Keratinocyte (primary cell): ENCODE results near the gene BBS9. TPM values are rescaled to one million over a fixed set of nuclear protein-coding genes. Genes with fewer than 3 reads are reported as not detected.

Experiments
- DNase-seq: peaks from one replicate; pipeline ENCODE4 v3.0.0-alpha.2; 2011; ENCODE audit warnings: low read depth, missing footprints, low spot score
- FAIRE-seq: peaks from 2 replicates; lab custom pipeline; 2011; peaks lifted over from hg19 to GRCh38; lab: Jason Lieb, UNC
- H2AFZ ChIP-seq: 2 replicates; pipeline ENCODE4 v1.6.0; 2012; ENCODE audit warnings: low read length, control low read depth, inconsistent platforms; ENCODE audit not compliant: control insufficient read depth
- H3K27ac ChIP-seq: 2 replicates; pipeline ENCODE4 v1.5.1; 2011; ENCODE audit warnings: low read length; ENCODE audit not compliant: control insufficient read depth, insufficient read depth
- H3K27me3 ChIP-seq: 3 replicates; pipeline ENCODE4 v1.6.0; 2011; ENCODE audit warnings: low read length; ENCODE audit not compliant: control insufficient read depth, insufficient read depth; ENCODE audit errors: extremely low read depth
- H3K36me3 ChIP-seq, 2 experiments: 2 replicates in 1 of 2; 3 replicates in 1 of 2; pipeline ENCODE4 v1.5.1; 2011; ENCODE audit warnings: low read length in 2 of 2, mild to moderate bottlenecking in 1 of 2; ENCODE audit not compliant: control insufficient read depth in 2 of 2, insufficient read depth in 2 of 2; ENCODE audit errors: extremely low read depth in 1 of 2
- H3K4me1 ChIP-seq: 3 replicates; pipeline ENCODE4 v1.5.1; 2011; ENCODE audit warnings: low read length; ENCODE audit not compliant: control insufficient read depth, insufficient read depth; ENCODE audit errors: extremely low read depth
- H3K4me2 ChIP-seq: 3 replicates; pipeline ENCODE4 v1.6.0; 2011; ENCODE audit warnings: low read depth, low read length; ENCODE audit not compliant: control insufficient read depth, insufficient read depth; ENCODE audit errors: extremely low read depth
- H3K4me3 ChIP-seq, 3 experiments: fragments of 200-600 bp in 1 of 3; sonication (generic) in 1 of 3; 2 replicates in 2 of 3; 3 replicates in 1 of 3; pipeline ENCODE4 v1.5.1; 2011 to 2016; ENCODE audit warnings: low read length in 3 of 3, mild to moderate bottlenecking in 3 of 3, control low read depth in 2 of 3, inconsistent platforms in 1 of 3, low read depth in 1 of 3, mixed read lengths in 1 of 3, mixed run types in 1 of 3, moderate library complexity in 1 of 3; ENCODE audit not compliant: control insufficient read depth in 2 of 3, insufficient read depth in 2 of 3; ENCODE audit errors: extremely low read depth in 1 of 3
- H3K79me2 ChIP-seq: 2 replicates; pipeline ENCODE4 v1.6.0; 2012; ENCODE audit warnings: low read length; ENCODE audit not compliant: control insufficient read depth, insufficient read depth
- H3K9ac ChIP-seq: 3 replicates; pipeline ENCODE4 v1.6.0; 2011; ENCODE audit warnings: low read length; ENCODE audit not compliant: control insufficient read depth, insufficient read depth; ENCODE audit errors: extremely low read depth
- H3K9me1 ChIP-seq: 3 replicates; pipeline ENCODE4 v1.6.0; 2011; ENCODE audit warnings: low read length; ENCODE audit not compliant: control insufficient read depth, insufficient read depth; ENCODE audit errors: extremely low read depth
- H3K9me3 ChIP-seq: 2 replicates; pipeline ENCODE4 v1.5.1; 2012; ENCODE audit warnings: low read depth, low read length; ENCODE audit not compliant: control insufficient read depth
- H4K20me1 ChIP-seq: 3 replicates; pipeline ENCODE4 v1.6.0; 2011; ENCODE audit warnings: low read length; ENCODE audit not compliant: control insufficient read depth, insufficient read depth; ENCODE audit errors: extremely low read depth
- EZH2 ChIP-seq: IDR thresholded peaks from one replicate; pipeline ENCODE4 v1.6.1; 2012; ENCODE audit warnings: inconsistent platforms, mild to moderate bottlenecking, low read length, moderate library complexity
- dilution Hi-C: fragments of 300-500 bp; cut with MboI; formaldehyde crosslinking; loops from one replicate; pipeline ENCODE4 v1.7.0; 2020; ENCODE audit warnings: low sequenced_read_pairs; ENCODE audit not compliant: extremely low pct_ligation_motif_present
- polyA plus RNA-seq, 5 experiments: library from polyadenylated mRNA; depleted of rRNA in 3 of 5; stranded (reverse) in 3 of 5; stranded (forward) in 1 of 5; unstranded in 1 of 5; fragments of >200 nt; gene quantifications; 1 replicate in 1 of 5; 2 replicates in 3 of 5; 3 replicates in 1 of 5; pipeline versions ENCODE4 v1.2.1 to v1.2.3, GENCODE V29; 2011 to 2012; ENCODE audit warnings: missing spikeins in 2 of 5, low read depth in 1 of 5, low replicate concordance in 1 of 5
- TF ChIP-seq, protein P1 (sequence below), 3 experiments: IDR thresholded peaks in 1 of 3; conservative IDR thresholded peaks in 1 of 3; optimal IDR thresholded peaks in 1 of 3; 2 replicates in 2 of 3; 3 replicates in 1 of 3; pipeline versions ENCODE3 to v1.5.1; 2011; ENCODE audit warnings: low read length in 3 of 3, mild to moderate bottlenecking in 3 of 3, moderate library complexity in 2 of 3, control low read depth in 1 of 3, inconsistent platforms in 1 of 3; ENCODE audit not compliant: insufficient read depth in 2 of 3; ENCODE audit errors: extremely low read depth in 1 of 3

The BBS9 gene
- polyA plus RNA-seq, 1 donor (not counting 4 experiments of a cell fraction or from before 2014, with no cell fraction given), result 7.6 TPM

GRCh38 chr7:33550363-33550762, 421.0 kb downstream of the BBS9 start:
- FAIRE-seq, result no peak
- H3K9me1 ChIP-seq, result no peaks in the 10 kb centered on the region
- H3K79me2 ChIP-seq, result no peaks in the 10 kb centered on the region

DNA sequence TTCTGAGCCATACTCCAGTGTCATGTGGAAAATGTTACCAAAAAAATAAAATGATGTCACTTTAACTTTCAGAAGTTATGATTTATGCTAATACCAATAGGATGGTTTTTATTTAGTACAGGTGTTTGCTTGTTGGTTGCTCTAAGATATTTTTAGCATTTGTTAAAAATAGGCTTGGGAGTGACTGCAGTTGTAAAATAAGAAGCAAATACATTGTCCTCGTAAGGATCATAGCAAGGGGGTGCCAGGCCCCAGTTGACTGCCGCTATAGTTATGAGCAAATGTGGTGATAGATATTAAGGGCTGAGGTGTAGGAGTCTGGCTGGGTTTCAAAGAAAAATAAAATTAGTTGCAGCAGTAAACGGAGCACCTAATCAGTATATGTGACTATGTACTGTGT, 421.6 kb downstream of the BBS9 start:
- no peaks in the 10 kb centered on the region for H3K4me1 ChIP-seq
- H3K36me3 ChIP-seq, result no peaks in the 10 kb centered on the region
- TF ChIP-seq EZH2, result no peak
- TF ChIP-seq, protein P1, sequence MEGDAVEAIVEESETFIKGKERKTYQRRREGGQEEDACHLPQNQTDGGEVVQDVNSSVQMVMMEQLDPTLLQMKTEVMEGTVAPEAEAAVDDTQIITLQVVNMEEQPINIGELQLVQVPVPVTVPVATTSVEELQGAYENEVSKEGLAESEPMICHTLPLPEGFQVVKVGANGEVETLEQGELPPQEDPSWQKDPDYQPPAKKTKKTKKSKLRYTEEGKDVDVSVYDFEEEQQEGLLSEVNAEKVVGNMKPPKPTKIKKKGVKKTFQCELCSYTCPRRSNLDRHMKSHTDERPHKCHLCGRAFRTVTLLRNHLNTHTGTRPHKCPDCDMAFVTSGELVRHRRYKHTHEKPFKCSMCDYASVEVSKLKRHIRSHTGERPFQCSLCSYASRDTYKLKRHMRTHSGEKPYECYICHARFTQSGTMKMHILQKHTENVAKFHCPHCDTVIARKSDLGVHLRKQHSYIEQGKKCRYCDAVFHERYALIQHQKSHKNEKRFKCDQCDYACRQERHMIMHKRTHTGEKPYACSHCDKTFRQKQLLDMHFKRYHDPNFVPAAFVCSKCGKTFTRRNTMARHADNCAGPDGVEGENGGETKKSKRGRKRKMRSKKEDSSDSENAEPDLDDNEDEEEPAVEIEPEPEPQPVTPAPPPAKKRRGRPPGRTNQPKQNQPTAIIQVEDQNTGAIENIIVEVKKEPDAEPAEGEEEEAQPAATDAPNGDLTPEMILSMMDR (optimal IDR thresholded peaks at IDR 0.05 in 1 of 3, IDR thresholded peaks at IDR 0.05 in 1 of 3, conservative IDR thresholded peaks at IDR 0.05 in 1 of 3; ENCODE audit: extremely low read depth in 1 of 3, insufficient read depth in 2 of 3, low read length in 3 of 3), result no peak
- H3K9ac ChIP-seq, result no peak overlapping the region
- H4K20me1 ChIP-seq, result no peaks in the 10 kb centered on the region
- dilution Hi-C loops, result no loop called here
- DNase-seq (no peak), FAIRE-seq (no peak)
- no peak overlapping the region for H3K27ac ChIP-seq
- no peaks in the 10 kb centered on the region for H3K79me2 ChIP-seq
- no peaks in the 10 kb centered on the region for H3K9me1 ChIP-seq
- no peak overlapping the region for H3K4me3 ChIP-seq
- H3K4me2 ChIP-seq, result no peak overlapping the region
- H3K9me3 ChIP-seq, result no peaks in the 10 kb centered on the region
- H3K27me3 ChIP-seq, result no peaks in the 10 kb centered on the region
- no peak overlapping the region for H2AFZ ChIP-seq

More at GRCh38 chr7:33550363-33550762, 421.0 kb downstream of the BBS9 start:
- Histone ChIP-seq H3K27me3 (no peaks in the 10 kb centered on the region), H3K4me1 (no peaks in the 10 kb centered on the region), H3K9ac (no peak overlapping the region), H3K4me3 (no peak overlapping the region), H2AFZ (no peak overlapping the region), H3K27ac (no peak overlapping the region), H3K4me2 (no peak overlapping the region), H3K9me3 (no peaks in the 10 kb centered on the region), H3K36me3 (no peaks in the 10 kb centered on the region), H4K20me1 (no peaks in the 10 kb centered on the region)
- DNase-seq, result no peak
- dilution Hi-C loops, result no loop called here
- TF ChIP-seq EZH2, result no peak
- TF ChIP-seq, protein P1 (optimal IDR thresholded peaks at IDR 0.05 in 1 of 3, IDR thresholded peaks at IDR 0.05 in 1 of 3, conservative IDR thresholded peaks at IDR 0.05 in 1 of 3; ENCODE audit: extremely low read depth in 1 of 3, insufficient read depth in 2 of 3, low read length in 3 of 3), result no peak
